Activated CD4-positive, alpha-beta T cell treated with anti-CD3 and anti-CD28 coated beads for 36 hours (primary cell): ENCODE data around the gene PCBD2. TPM values are rescaled to one million over a fixed set of nuclear protein-coding genes. Genes with fewer than 3 reads are reported as not detected.

ENCODE experiments used
- ATAC-seq: fragments of 200-7000 bp; cut with Tn5 transposase; one replicate; pipeline ENCODE4 v1.10.0; 2021; ENCODE audit warnings: mild to moderate bottlenecking, moderate library complexity
- CTCF ChIA-PET: fragments of 350-600 bp; sonication (Branson Sonifier 250); formaldehyde crosslinking; loops from one replicate; lab custom pipeline; 2021; ENCODE audit warnings: antibody characterized with exemption; lab: Charles Lee
- POLR2A ChIA-PET: fragments of 350-600 bp; sonication (Branson Sonifier 250); formaldehyde crosslinking; loops from one replicate; lab custom pipeline; 2021; ENCODE audit warnings: antibody characterized with exemption, inconsistent platforms; lab: Charles Lee
- DNase-seq: peaks from one replicate; pipeline ENCODE4 v3.0.0-alpha.2; 2020
- H3K27ac Mint-ChIP-seq: one replicate; pipeline ENCODE4 v1.8.0; 2021; ENCODE audit warnings: mixed read lengths
- H3K27me3 Mint-ChIP-seq: one replicate; pipeline ENCODE4 v1.8.0; 2021; ENCODE audit warnings: mixed read lengths
- H3K36me3 Mint-ChIP-seq: one replicate; pipeline ENCODE4 v1.8.0; 2021; ENCODE audit warnings: low read depth, mixed read lengths
- H3K4me1 Mint-ChIP-seq: one replicate; pipeline ENCODE4 v1.8.0; 2021; ENCODE audit warnings: mixed read lengths
- H3K4me3 Mint-ChIP-seq: one replicate; pipeline ENCODE4 v1.8.0; 2021; ENCODE audit warnings: mild to moderate bottlenecking, moderate library complexity, mixed read lengths
- H3K9me3 Mint-ChIP-seq: one replicate; pipeline ENCODE4 v1.8.0; 2021; ENCODE audit warnings: low read depth, mixed read lengths
- intact Hi-C, 2 experiments: fragments of 100-400 bp; cut with DNase I in 1 of 2; cut with micrococcal nuclease in 1 of 2; formaldehyde crosslinking; loops; one replicate each; pipeline versions ENCODE4 v1.14.2 to v1.15.1; 2022 to 2024; cut with DNase I, micrococcal nuclease
- total RNA-seq, 2 experiments: library from RNA; stranded (reverse); gene quantifications; one replicate each; pipeline ENCODE4 v1.2.3, GENCODE V29; 2021

Gene PCBD2
- total RNA-seq, 2 experiments from 2014 or later: 10.0 to 12.8 TPM

GRCh38 chr5:135005076-135005475 lies 100.1 kb downstream of the PCBD2 start:
- no peak for ATAC-seq
- DNase-seq: no peak
- CTCF ChIA-PET: interaction anchor here (0.6 kb wide), 1 partner anchor 225 kb away, joined by 3 read pairs; no protein-coding TSS in a partner anchor
- Mint-ChIP-seq H3K4me1 (no peaks in the 10 kb centered on the region), H3K9me3 (no peaks in the 10 kb centered on the region), H3K36me3 (peaks cover 4% of the 10 kb centered on the region), H3K27me3 (peaks cover 2% of the 10 kb centered on the region), H3K27ac (no peak overlapping the region), H3K4me3 (no peak overlapping the region)
- intact Hi-C loops: no loop called here
- POLR2A ChIA-PET: no interaction called here

- no peaks in the 10 kb centered on the region for H3K9me3 Mint-ChIP-seq
- POLR2A ChIA-PET: no interaction called here
- DNase-seq: no peak
- intact Hi-C loops: no loop called here
- H3K36me3 Mint-ChIP-seq: peaks cover 3% of the 10 kb centered on the region
- no peak for ATAC-seq
- H3K4me1 Mint-ChIP-seq: no peaks in the 10 kb centered on the region
- no peak overlapping the region for H3K4me3 Mint-ChIP-seq
- no peaks in the 10 kb centered on the region for H3K27me3 Mint-ChIP-seq
- no peak overlapping the region for H3K27ac Mint-ChIP-seq
- CTCF ChIA-PET: no interaction called here
Measured at GRCh38 chr5:135007305-135007704, 102.4 kb downstream of the PCBD2 start.

GRCh38 chr5:135007749-135008363 lies 102.9 kb downstream of the PCBD2 start:
- Mint-ChIP-seq H3K9me3 (no peaks in the 10 kb centered on the region), H3K36me3 (no peaks in the 10 kb centered on the region), H3K27ac (no peak overlapping the region), H3K27me3 (no peaks in the 10 kb centered on the region), H3K4me1 (no peaks in the 10 kb centered on the region), H3K4me3 (no peak overlapping the region)
- intact Hi-C loops: no loop called here
- DNase-seq (no peak), ATAC-seq (no peak)
- CTCF ChIA-PET: no interaction called here
- POLR2A ChIA-PET: no interaction called here

- Mint-ChIP-seq H3K4me1 (no peaks in the 10 kb centered on the region), H3K27me3 (no peaks in the 10 kb centered on the region), H3K4me3 (no peak overlapping the region), H3K27ac (no peak overlapping the region), H3K36me3 (no peaks in the 10 kb centered on the region), H3K9me3 (no peaks in the 10 kb centered on the region)
- CTCF ChIA-PET: no interaction called here
- POLR2A ChIA-PET: no interaction called here
- ATAC-seq (no peak), DNase-seq (no peak)
- intact Hi-C loops: no loop called here
Measured at GRCh38 chr5:135008556-135008955, 103.6 kb downstream of the PCBD2 start.

- H3K36me3 Mint-ChIP-seq: no peaks in the 10 kb centered on the region
- intact Hi-C loops: no loop called here
- ChIA-PET POLR2A (no interaction called here), CTCF (no interaction called here)
- DNase-seq (no peak), ATAC-seq (no peak)
- H3K27ac Mint-ChIP-seq: no peak overlapping the region
- no peaks in the 10 kb centered on the region for H3K9me3 Mint-ChIP-seq
- H3K4me3 Mint-ChIP-seq: no peak overlapping the region
- H3K27me3 Mint-ChIP-seq: no peaks in the 10 kb centered on the region
- H3K4me1 Mint-ChIP-seq: no peaks in the 10 kb centered on the region
Measured at GRCh38 chr5:135008981-135009735, 104.2 kb downstream of the PCBD2 start.

- CTCF ChIA-PET: no interaction called here
- no peak overlapping the region for H3K27ac Mint-ChIP-seq
- H3K9me3 Mint-ChIP-seq: no peaks in the 10 kb centered on the region
- ATAC-seq: no peak
- no peaks in the 10 kb centered on the region for H3K4me1 Mint-ChIP-seq
- no peaks in the 10 kb centered on the region for H3K27me3 Mint-ChIP-seq
- no peaks in the 10 kb centered on the region for H3K36me3 Mint-ChIP-seq
- intact Hi-C loops: no loop called here
- DNase-seq: no peak
- no peak overlapping the region for H3K4me3 Mint-ChIP-seq
- POLR2A ChIA-PET: no interaction called here
Measured at GRCh38 chr5:135009736-135010501, 105.0 kb downstream of the PCBD2 start.

- H3K4me3 Mint-ChIP-seq: no peak overlapping the region
- intact Hi-C loops: no loop called here
- H3K9me3 Mint-ChIP-seq: no peaks in the 10 kb centered on the region
- no peaks in the 10 kb centered on the region for H3K4me1 Mint-ChIP-seq
- ATAC-seq: no peak
- H3K36me3 Mint-ChIP-seq: no peaks in the 10 kb centered on the region
- H3K27me3 Mint-ChIP-seq: no peaks in the 10 kb centered on the region
- H3K27ac Mint-ChIP-seq: no peak overlapping the region
- CTCF ChIA-PET: interaction anchor here (0.6 kb wide), 1 partner anchor 89 kb away, joined by 4 read pairs; no protein-coding TSS in a partner anchor
- POLR2A ChIA-PET: no interaction called here
- no peak for DNase-seq
Measured at GRCh38 chr5:135010502-135011354, 105.8 kb downstream of the PCBD2 start.

- ATAC-seq (no peak), DNase-seq (no peak)
- Mint-ChIP-seq H3K27me3 (no peaks in the 10 kb centered on the region), H3K4me3 (no peak overlapping the region), H3K4me1 (no peaks in the 10 kb centered on the region), H3K36me3 (no peaks in the 10 kb centered on the region), H3K9me3 (no peaks in the 10 kb centered on the region), H3K27ac (no peak overlapping the region)
- POLR2A ChIA-PET: no interaction called here
- CTCF ChIA-PET: interaction anchor here (0.6 kb wide), 1 partner anchor 90 kb away, joined by 4 read pairs; no protein-coding TSS in a partner anchor
- intact Hi-C loops: no loop called here
Measured at GRCh38 chr5:135011355-135012032, 106.6 kb downstream of the PCBD2 start.

GRCh38 chr5:135012033-135012588 lies 107.2 kb downstream of the PCBD2 start:
- POLR2A ChIA-PET: no interaction called here
- ATAC-seq (no peak), DNase-seq (no peak)
- Mint-ChIP-seq H3K4me1 (no peaks in the 10 kb centered on the region), H3K4me3 (no peak overlapping the region), H3K27ac (no peak overlapping the region), H3K36me3 (no peaks in the 10 kb centered on the region), H3K27me3 (no peaks in the 10 kb centered on the region), H3K9me3 (no peaks in the 10 kb centered on the region)
- intact Hi-C loops: no loop called here
- CTCF ChIA-PET: no interaction called here
